Measurements from ENCODE around the gene ARSJ.

The ARSJ gene

GRCh38 chr4:113998531-113998930 is 19.1 kb upstream of the ARSJ start:
- Histone ChIP-seq H3K4me3 (ENCODE audit: severe bottlenecking) (no peak overlapping the region), H3K27me3 (ENCODE audit: insufficient read depth, poor library complexity, severe bottlenecking) (no peaks in the 10 kb centered on the region), H3K9me3 (ENCODE audit: severe bottlenecking) (no peaks in the 10 kb centered on the region), H3K36me3 (ENCODE audit: low read depth) (no peaks in the 10 kb centered on the region), H3K27ac (ENCODE audit: poor library complexity, severe bottlenecking) (no peak overlapping the region), H3K4me1 (ENCODE audit: insufficient read depth, poor library complexity, severe bottlenecking) (peaks cover 22% of the 10 kb centered on the region)
- ATAC-seq (ENCODE audit: low read depth) (no peak), DNase-seq (ENCODE audit: low spot score) (no peak)
- TF ChIP-seq CTCF (IDR thresholded peaks at IDR 0.05; ENCODE audit: poor library complexity, severe bottlenecking), result no peak

GRCh38 chr4:113998079-113998478 is 18.6 kb upstream of the ARSJ start:
- no peak for TF ChIP-seq CTCF (IDR thresholded peaks at IDR 0.05; ENCODE audit: poor library complexity, severe bottlenecking)
- DNase-seq (ENCODE audit: low spot score) (no peak), ATAC-seq (ENCODE audit: low read depth) (no peak)
- no peaks in the 10 kb centered on the region for H3K9me3 ChIP-seq (ENCODE audit: severe bottlenecking)
- H3K4me3 ChIP-seq (ENCODE audit: severe bottlenecking), result no peak overlapping the region
- H3K27me3 ChIP-seq (ENCODE audit: insufficient read depth, poor library complexity, severe bottlenecking), result no peaks in the 10 kb centered on the region
- H3K4me1 ChIP-seq (ENCODE audit: insufficient read depth, poor library complexity, severe bottlenecking), result peaks cover 22% of the 10 kb centered on the region
- H3K27ac ChIP-seq (ENCODE audit: poor library complexity, severe bottlenecking), result peak overlapping the region; percentile 53
- H3K36me3 ChIP-seq (ENCODE audit: low read depth), result no peaks in the 10 kb centered on the region

GRCh38 chr4:113997206-113997605 is 17.8 kb upstream of the ARSJ start:
- Histone ChIP-seq H3K27me3 (ENCODE audit: insufficient read depth, poor library complexity, severe bottlenecking) (no peaks in the 10 kb centered on the region), H3K9me3 (ENCODE audit: severe bottlenecking) (no peaks in the 10 kb centered on the region), H3K4me1 (ENCODE audit: insufficient read depth, poor library complexity, severe bottlenecking) (peaks cover 19% of the 10 kb centered on the region), H3K36me3 (ENCODE audit: low read depth) (no peaks in the 10 kb centered on the region), H3K27ac (ENCODE audit: poor library complexity, severe bottlenecking) (peak overlapping the region; percentile 53), H3K4me3 (ENCODE audit: severe bottlenecking) (no peak overlapping the region)
- peak; percentile 43 for ATAC-seq (ENCODE audit: low read depth)
- no peak for TF ChIP-seq CTCF (IDR thresholded peaks at IDR 0.05; ENCODE audit: poor library complexity, severe bottlenecking)
- no peak for DNase-seq (ENCODE audit: low spot score)

GRCh38 chr4:113996599-113997177 is 17.2 kb upstream of the ARSJ start:
- TF ChIP-seq CTCF (IDR thresholded peaks at IDR 0.05; ENCODE audit: poor library complexity, severe bottlenecking), result no peak
- Histone ChIP-seq H3K4me1 (ENCODE audit: insufficient read depth, poor library complexity, severe bottlenecking) (peaks cover 19% of the 10 kb centered on the region), H3K36me3 (ENCODE audit: low read depth) (no peaks in the 10 kb centered on the region), H3K4me3 (ENCODE audit: severe bottlenecking) (no peak overlapping the region), H3K9me3 (ENCODE audit: severe bottlenecking) (no peaks in the 10 kb centered on the region), H3K27ac (ENCODE audit: poor library complexity, severe bottlenecking) (peak overlapping the region; percentile 53), H3K27me3 (ENCODE audit: insufficient read depth, poor library complexity, severe bottlenecking) (no peaks in the 10 kb centered on the region)
- ATAC-seq (ENCODE audit: low read depth), result peak; percentile 81
- DNase-seq (ENCODE audit: low spot score), result no peak

GRCh38 chr4:113993887-113994286 is 14.4 kb upstream of the ARSJ start:
- Histone ChIP-seq H3K4me3 (ENCODE audit: severe bottlenecking) (no peak overlapping the region), H3K36me3 (ENCODE audit: low read depth) (no peaks in the 10 kb centered on the region), H3K27ac (ENCODE audit: poor library complexity, severe bottlenecking) (no peak overlapping the region), H3K27me3 (ENCODE audit: insufficient read depth, poor library complexity, severe bottlenecking) (no peaks in the 10 kb centered on the region), H3K4me1 (ENCODE audit: insufficient read depth, poor library complexity, severe bottlenecking) (peaks cover 19% of the 10 kb centered on the region), H3K9me3 (ENCODE audit: severe bottlenecking) (no peaks in the 10 kb centered on the region)
- DNase-seq (ENCODE audit: low spot score), result no peak
- TF ChIP-seq CTCF (IDR thresholded peaks at IDR 0.05; ENCODE audit: poor library complexity, severe bottlenecking), result no peak
- no peak for ATAC-seq (ENCODE audit: low read depth)

All from RWPE2 (cell line).